Measurements from ENCODE around the gene MESP2. TPM values are rescaled to one million over a fixed set of nuclear protein-coding genes. Genes with fewer than 3 reads are reported as not detected.

Gene MESP2
- total and polyA plus RNA-seq, 4 donors = 0.03 TPM; not detected in 3

DNA sequence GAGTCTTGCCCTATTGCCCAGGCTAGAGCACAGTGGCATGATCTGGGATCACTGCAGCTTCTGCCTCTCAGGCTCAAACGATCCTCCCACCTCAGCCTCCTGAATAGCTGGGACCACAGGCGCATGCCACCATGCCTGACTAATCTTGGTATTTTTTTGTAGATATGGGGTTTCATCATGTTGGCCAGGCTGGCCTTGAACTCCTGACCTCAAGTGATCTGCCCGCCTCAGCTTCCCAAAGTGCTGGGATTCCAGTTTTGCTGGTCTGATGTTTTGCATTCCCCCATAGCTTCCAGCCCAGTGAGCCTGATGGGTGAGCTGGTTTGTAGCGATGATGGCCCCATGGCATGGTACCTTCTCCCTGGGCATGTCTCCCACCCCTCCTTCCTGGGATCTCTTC lies 20.4 kb upstream of the MESP2 start:
- TF ChIP-seq TAF1 (conservative IDR thresholded peaks at IDR 0.05) = no peak
- TF ChIP-seq NR2F2 (IDR thresholded peaks at IDR 0.05) = no peak
- TF ChIP-seq, protein P1, sequence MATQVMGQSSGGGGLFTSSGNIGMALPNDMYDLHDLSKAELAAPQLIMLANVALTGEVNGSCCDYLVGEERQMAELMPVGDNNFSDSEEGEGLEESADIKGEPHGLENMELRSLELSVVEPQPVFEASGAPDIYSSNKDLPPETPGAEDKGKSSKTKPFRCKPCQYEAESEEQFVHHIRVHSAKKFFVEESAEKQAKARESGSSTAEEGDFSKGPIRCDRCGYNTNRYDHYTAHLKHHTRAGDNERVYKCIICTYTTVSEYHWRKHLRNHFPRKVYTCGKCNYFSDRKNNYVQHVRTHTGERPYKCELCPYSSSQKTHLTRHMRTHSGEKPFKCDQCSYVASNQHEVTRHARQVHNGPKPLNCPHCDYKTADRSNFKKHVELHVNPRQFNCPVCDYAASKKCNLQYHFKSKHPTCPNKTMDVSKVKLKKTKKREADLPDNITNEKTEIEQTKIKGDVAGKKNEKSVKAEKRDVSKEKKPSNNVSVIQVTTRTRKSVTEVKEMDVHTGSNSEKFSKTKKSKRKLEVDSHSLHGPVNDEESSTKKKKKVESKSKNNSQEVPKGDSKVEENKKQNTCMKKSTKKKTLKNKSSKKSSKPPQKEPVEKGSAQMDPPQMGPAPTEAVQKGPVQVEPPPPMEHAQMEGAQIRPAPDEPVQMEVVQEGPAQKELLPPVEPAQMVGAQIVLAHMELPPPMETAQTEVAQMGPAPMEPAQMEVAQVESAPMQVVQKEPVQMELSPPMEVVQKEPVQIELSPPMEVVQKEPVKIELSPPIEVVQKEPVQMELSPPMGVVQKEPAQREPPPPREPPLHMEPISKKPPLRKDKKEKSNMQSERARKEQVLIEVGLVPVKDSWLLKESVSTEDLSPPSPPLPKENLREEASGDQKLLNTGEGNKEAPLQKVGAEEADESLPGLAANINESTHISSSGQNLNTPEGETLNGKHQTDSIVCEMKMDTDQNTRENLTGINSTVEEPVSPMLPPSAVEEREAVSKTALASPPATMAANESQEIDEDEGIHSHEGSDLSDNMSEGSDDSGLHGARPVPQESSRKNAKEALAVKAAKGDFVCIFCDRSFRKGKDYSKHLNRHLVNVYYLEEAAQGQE (IDR thresholded peaks at IDR 0.05) = no peak
- no peak for TF ChIP-seq YY1 (IDR thresholded peaks at IDR 0.05)
- no peak for TF ChIP-seq EGR1 (IDR thresholded peaks at IDR 0.05; ENCODE audit: low read depth in 2 of 2)
- TF ChIP-seq SP1 (IDR thresholded peaks at IDR 0.05) = no peak
- TF ChIP-seq CTCF (IDR thresholded peaks at IDR 0.05; ENCODE audit: low read depth, low read length, missing input control) = no peak
- TF ChIP-seq RAD21 (IDR thresholded peaks at IDR 0.05) = no peak
- TF ChIP-seq HNF4A (conservative IDR thresholded peaks at IDR 0.05) = no peak
- TF ChIP-seq, protein P2, sequence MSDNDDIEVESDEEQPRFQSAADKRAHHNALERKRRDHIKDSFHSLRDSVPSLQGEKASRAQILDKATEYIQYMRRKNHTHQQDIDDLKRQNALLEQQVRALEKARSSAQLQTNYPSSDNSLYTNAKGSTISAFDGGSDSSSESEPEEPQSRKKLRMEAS (IDR thresholded peaks at IDR 0.05) = no peak
- no peak for TF ChIP-seq RXRA (IDR thresholded peaks at IDR 0.05)
- no peak for TF ChIP-seq FOXA2 (IDR thresholded peaks at IDR 0.05)
- no peak for TF ChIP-seq ATF3 (IDR thresholded peaks at IDR 0.05)
- TF ChIP-seq GABPA (IDR thresholded peaks at IDR 0.05 in 1 of 2, conservative IDR thresholded peaks at IDR 0.05 in 1 of 2) = no peak
- TF ChIP-seq FOXA1 (IDR thresholded peaks at IDR 0.05) = no peak
- TF ChIP-seq, protein P3, sequence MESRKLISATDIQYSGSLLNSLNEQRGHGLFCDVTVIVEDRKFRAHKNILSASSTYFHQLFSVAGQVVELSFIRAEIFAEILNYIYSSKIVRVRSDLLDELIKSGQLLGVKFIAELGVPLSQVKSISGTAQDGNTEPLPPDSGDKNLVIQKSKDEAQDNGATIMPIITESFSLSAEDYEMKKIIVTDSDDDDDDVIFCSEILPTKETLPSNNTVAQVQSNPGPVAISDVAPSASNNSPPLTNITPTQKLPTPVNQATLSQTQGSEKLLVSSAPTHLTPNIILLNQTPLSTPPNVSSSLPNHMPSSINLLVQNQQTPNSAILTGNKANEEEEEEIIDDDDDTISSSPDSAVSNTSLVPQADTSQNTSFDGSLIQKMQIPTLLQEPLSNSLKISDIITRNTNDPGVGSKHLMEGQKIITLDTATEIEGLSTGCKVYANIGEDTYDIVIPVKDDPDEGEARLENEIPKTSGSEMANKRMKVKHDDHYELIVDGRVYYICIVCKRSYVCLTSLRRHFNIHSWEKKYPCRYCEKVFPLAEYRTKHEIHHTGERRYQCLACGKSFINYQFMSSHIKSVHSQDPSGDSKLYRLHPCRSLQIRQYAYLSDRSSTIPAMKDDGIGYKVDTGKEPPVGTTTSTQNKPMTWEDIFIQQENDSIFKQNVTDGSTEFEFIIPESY (IDR thresholded peaks at IDR 0.05) = no peak
- TF ChIP-seq HNF4G (IDR thresholded peaks at IDR 0.05) = no peak
- TF ChIP-seq JUND (IDR thresholded peaks at IDR 0.05) = no peak
- WGBS = 88% methylated on average over 4 of the region's 4 CpGs
- no peaks in the 10 kb centered on the region for H3K36me3 ChIP-seq (ENCODE audit: control insufficient read depth in 4 of 4, insufficient read depth in 3 of 4, low read depth in 1 of 4, low read length in 3 of 4)
- no peak overlapping the region for H3K9ac ChIP-seq (ENCODE audit: low read depth in 1 of 2, low read length in 2 of 2)
- no peak overlapping the region for H3K4me3 ChIP-seq (ENCODE audit: low read depth in 1 of 3, low read length in 3 of 3)
- H3K9me3 ChIP-seq (ENCODE audit: control insufficient read depth in 4 of 4, low read length in 3 of 4) = no peaks in the 10 kb centered on the region
- H3K27ac ChIP-seq (ENCODE audit: low read depth in 1 of 2, low read length in 2 of 2) = no peak overlapping the region
- H3K4me1 ChIP-seq (ENCODE audit: control insufficient read depth in 4 of 4, insufficient read depth in 4 of 4, low read length in 3 of 4) = peaks cover 0 to 10% (median 2%) of the 10 kb centered on the region in 4 donors
- no peak for DNase-seq (ENCODE audit: low spot score)
- no peaks in the 10 kb centered on the region for H3K27me3 ChIP-seq (ENCODE audit: control insufficient read depth in 4 of 4, insufficient read depth in 4 of 4, low read length in 3 of 4)

All from liver (tissue), 9 donors.